K562 treated with DMSO at 1 percent for 48 hours (cell line): ENCODE results near the gene OR12D3. TPM values are rescaled to one million over a fixed set of nuclear protein-coding genes. Genes with fewer than 3 reads are reported as not detected.

ENCODE experiments used
- total RNA-seq: library from RNA; unstranded; fragments of 300-600 nt; gene quantifications from 2 replicates; pipeline ENCODE4 v1.2.3, GENCODE V29; 2022; ENCODE audit warnings: low replicate concordance; ENCODE audit errors: extremely low read depth

The OR12D3 gene, protein sequence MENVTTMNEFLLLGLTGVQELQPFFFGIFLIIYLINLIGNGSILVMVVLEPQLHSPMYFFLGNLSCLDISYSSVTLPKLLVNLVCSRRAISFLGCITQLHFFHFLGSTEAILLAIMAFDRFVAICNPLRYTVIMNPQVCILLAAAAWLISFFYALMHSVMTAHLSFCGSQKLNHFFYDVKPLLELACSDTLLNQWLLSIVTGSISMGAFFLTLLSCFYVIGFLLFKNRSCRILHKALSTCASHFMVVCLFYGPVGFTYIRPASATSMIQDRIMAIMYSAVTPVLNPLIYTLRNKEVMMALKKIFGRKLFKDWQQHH
- not detected in 2 replicates for total RNA-seq

DNA sequence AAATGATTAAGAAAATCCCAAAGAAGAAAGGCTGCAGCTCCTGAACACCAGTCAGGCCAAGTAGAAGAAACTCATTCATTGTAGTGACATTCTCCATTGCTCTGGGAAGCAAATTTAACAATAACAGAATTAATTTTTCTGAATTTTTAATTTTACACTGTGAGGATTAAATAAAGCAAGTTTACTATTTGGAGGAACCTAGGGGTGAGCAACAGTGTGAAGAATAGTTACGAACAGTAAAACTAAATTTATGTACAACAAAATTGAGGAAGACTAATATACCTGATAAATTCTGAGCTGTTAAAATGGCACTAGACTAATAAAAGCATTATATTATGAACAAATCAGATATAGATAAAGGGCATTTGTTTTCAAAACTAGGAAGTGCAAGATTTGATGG, at the start of gene OR12D3:
TSS of gene OR12D3 (minus strand) at position 101 of the 400 bp plus-strand sequence. CDS start at position 97, 4 bp downstream.

DNA sequence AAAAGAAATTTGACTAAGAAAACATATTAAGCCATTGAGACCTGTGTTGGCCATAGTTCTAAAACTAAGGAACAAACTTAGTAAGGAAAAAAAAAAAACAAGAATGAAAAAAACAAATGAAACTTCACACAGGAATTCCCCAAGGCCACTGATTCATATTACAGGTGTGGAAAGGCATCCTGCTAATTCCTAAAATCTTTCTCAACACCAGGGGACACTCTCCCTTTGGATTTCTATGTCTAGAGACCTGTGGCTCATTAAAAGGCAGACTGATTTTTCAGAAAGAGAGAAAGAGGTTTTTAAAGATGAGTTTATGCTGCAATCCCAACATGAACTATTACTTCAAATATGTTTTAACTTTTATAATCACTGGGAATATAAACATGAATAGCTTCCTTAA, 39.5 kb upstream of the OR12D3 start, which contains the start of gene OR12D1:
TSS of gene OR12D1 (plus strand) at position 341 of the 400 bp plus-strand sequence.

DNA sequence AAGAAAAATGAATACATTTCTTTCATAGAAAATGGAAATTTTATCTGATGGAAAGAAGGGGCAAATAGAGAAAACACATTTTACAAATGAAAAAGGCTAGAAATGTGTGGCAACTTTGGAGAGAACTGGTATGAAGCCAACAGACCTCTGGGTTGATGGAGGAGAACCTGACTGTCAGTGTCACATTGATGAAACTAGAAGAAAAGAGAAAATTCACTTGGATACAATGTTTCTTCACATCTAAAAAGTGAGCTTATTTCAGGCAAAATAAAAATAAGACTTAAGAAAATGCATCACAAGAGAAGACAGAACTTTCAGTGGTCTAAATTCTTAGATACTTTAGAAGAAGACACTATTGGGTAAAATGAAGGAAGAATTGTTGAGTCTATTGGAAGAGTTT, 20.2 kb upstream of the OR12D3 start, which contains the start of gene OR12D2:
TSS of gene OR12D2 (plus strand) at position 301 of the 400 bp plus-strand sequence. CDS start 1,069 bp downstream, outside the sequence.

DNA sequence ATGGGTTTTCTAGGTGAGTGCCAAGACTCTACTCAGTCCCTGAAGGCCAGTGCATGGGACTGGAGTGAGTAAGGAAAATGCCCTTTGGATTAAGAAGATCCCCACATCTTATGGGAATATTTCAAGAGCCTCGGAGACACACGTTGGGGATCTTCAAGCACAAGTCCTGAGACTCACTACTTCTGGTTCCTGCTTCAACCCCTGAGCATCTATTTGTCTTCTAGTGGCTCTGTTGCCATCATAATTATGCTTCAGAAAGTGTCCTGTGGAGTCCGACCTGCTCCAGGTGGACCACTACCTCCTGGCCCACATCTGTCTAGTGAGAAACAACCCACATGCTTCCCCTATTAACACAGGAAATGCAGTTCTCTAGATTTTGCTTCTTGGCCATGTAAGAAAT, 6.3 kb downstream of the OR12D3 start, which contains the start of gene OR5V1:
TSS of gene OR5V1 (minus strand) at position 101 of the 400 bp plus-strand sequence. CDS start 12,670 bp downstream, outside the sequence.

Other genes starting within 250 kb of the OR12D3 start
- gene OR2J2, start 204.4 kb downstream of the OR12D3 start, total RNA-seq, result not detected in 2 replicates
- gene OR14J1, start 73.6 kb downstream of the OR12D3 start, total RNA-seq, result not detected in 2 replicates
- not detected in 2 replicates for gene OR5V1, start 6.4 kb downstream of the OR12D3 start, total RNA-seq
- gene OR12D2, start 20.3 kb upstream of the OR12D3 start, total RNA-seq, result not detected in 2 replicates
- not detected in 2 replicates for gene OR12D1, start 39.6 kb upstream of the OR12D3 start, total RNA-seq
- not detected in 2 replicates for gene OR10C1, start 64.0 kb upstream of the OR12D3 start, total RNA-seq
- not detected in 2 replicates for gene OR11A1, start 81.8 kb upstream of the OR12D3 start, total RNA-seq
- not detected in 2 replicates for gene OR2H1, start 81.9 kb upstream of the OR12D3 start, total RNA-seq
- not detected in 2 replicates for gene MAS1L, start 112.7 kb upstream of the OR12D3 start, total RNA-seq
- not detected in 2 replicates for gene UBD, start 184.4 kb upstream of the OR12D3 start, total RNA-seq
- not detected in 2 replicates for gene OR2H2, start 209.8 kb upstream of the OR12D3 start, total RNA-seq